DND-41 (cell line): Measurements from ENCODE around the gene DIMT1.

Experiments
- ATAC-seq: fragments of 200-7000 bp; cut with Tn5 transposase; 3 replicates; pipeline ENCODE4 v1.9.1; 2021; ENCODE audit warnings: low read depth; ENCODE audit not compliant: insufficient read depth
- DNase-seq: peaks from one replicate; pipeline ENCODE4 v3.0.0-alpha.2; 2020
- H2AFZ ChIP-seq: 2 replicates; pipeline ENCODE4 v1.6.0; 2012; ENCODE audit warnings: low read depth, low read length
- H3K27ac ChIP-seq: 2 replicates; pipeline ENCODE4 v1.5.1; 2012; ENCODE audit warnings: low read length, inconsistent platforms
- H3K27me3 ChIP-seq: fragments of 200-600 bp; sonication (generic); 2 replicates; pipeline ENCODE4 v1.6.0; 2012; ENCODE audit warnings: low read length, mild to moderate bottlenecking, inconsistent platforms; ENCODE audit not compliant: insufficient read depth, poor library complexity
- H3K36me3 ChIP-seq: 2 replicates; pipeline ENCODE4 v1.5.1; 2012; ENCODE audit warnings: low read length, inconsistent platforms; ENCODE audit not compliant: insufficient read depth
- H3K4me1 ChIP-seq: 2 replicates; pipeline ENCODE4 v1.5.1; 2012; ENCODE audit warnings: mild to moderate bottlenecking, low read length; ENCODE audit not compliant: insufficient read depth
- H3K4me2 ChIP-seq: 2 replicates; pipeline ENCODE4 v1.6.0; 2012; ENCODE audit warnings: mild to moderate bottlenecking, moderate library complexity, low read length, inconsistent platforms; ENCODE audit not compliant: insufficient read depth
- H3K4me3 ChIP-seq, 2 experiments: fragments of 200-600 bp in 1 of 2; shearing (Covaris generic) in 1 of 2; 2 replicates each; pipeline ENCODE4 v1.5.1; 2012 to 2016; ENCODE audit warnings: inconsistent platforms in 2 of 2, low read length in 2 of 2, mild to moderate bottlenecking in 2 of 2, low read depth in 1 of 2, moderate library complexity in 1 of 2
- H3K79me2 ChIP-seq: 2 replicates; pipeline ENCODE4 v1.6.0; 2012; ENCODE audit warnings: low read length, inconsistent platforms; ENCODE audit not compliant: insufficient read depth
- H3K9ac ChIP-seq: 2 replicates; pipeline ENCODE4 v1.6.0; 2012; ENCODE audit warnings: low read depth, mild to moderate bottlenecking, inconsistent platforms, low read length, moderate library complexity
- H3K9me3 ChIP-seq: 2 replicates; pipeline ENCODE4 v1.5.1; 2012; ENCODE audit warnings: low read length, moderate library complexity, mild to moderate bottlenecking, inconsistent platforms; ENCODE audit not compliant: insufficient read depth, severe bottlenecking
- H4K20me1 ChIP-seq: 2 replicates; pipeline ENCODE4 v1.6.0; 2012; ENCODE audit warnings: low read length; ENCODE audit not compliant: insufficient read depth
- CTCF ChIP-seq: IDR thresholded peaks from 2 replicates; pipeline ENCODE4 v1.5.1; 2012; ENCODE audit warnings: borderline replicate concordance, low read length, moderate library complexity, mild to moderate bottlenecking; ENCODE audit not compliant: poor library complexity, severe bottlenecking; ENCODE audit errors: extremely low read depth
- EZH2 ChIP-seq: IDR thresholded peaks from 3 replicates; pipeline ENCODE4 v1.6.1; 2012; ENCODE audit warnings: borderline replicate concordance, low read depth, mild to moderate bottlenecking, moderate library complexity, low read length, inconsistent platforms; ENCODE audit not compliant: severe bottlenecking

Gene DIMT1

DNA sequence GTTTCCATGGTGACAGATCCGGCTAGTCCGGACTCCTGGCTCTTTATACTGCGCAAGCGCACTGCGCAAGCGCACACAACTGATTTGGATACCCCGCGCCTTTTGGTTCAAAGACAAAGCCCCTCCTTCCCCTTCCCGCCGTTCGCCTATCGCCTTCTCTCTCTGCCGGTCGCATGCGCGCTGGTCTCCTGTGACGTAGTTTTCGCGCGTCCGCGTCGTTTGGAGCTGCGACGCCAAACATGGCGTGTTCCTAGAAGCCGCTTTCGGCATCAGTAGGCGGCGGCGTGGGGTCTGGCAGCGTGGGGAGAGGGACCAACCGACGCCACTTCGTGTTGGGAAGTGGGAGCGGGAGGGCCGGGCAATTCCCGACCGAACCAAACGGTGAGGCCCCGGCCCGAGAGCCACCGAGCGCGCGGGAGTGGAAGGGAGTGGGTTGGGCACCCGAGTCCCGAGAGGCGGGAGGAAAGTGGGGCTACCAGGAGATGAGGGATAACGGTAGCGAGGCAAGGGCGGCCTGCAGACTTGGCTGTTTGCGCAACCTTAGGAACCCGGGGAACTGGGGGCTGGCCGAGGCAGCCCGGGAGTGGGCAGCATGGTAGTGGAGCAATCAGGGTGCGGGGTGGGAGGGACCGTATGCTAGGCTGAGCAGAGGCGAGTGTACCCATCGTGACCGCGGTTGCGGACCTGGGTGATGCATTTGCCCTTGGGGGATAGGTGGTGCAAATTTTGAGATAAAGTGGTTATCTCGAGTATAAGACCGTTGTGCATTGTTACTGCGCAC, 9.0 kb upstream of the DIMT1 start, which contains the start of gene IPO11:
TSS of gene IPO11 (plus strand) at position 215 of the 781 bp plus-strand sequence. CDS start 24,517 bp downstream, outside the sequence.
- Histone ChIP-seq H3K9me3 (no peaks in the 10 kb centered on the region), H4K20me1 (peaks cover 9% of the 10 kb centered on the region; the same call in 1 of the 2 replicates), H2AFZ (peak within 1 kb of the TSS; percentile 95), H3K4me3 (peak within 1 kb of the TSS; percentile 91 to 97), H3K4me1 (peaks cover 31% of the 10 kb centered on the region), H3K9ac (peak within 1 kb of the TSS; percentile 82), H3K36me3 (peaks cover 7% of the 10 kb centered on the region), H3K27me3 (no peaks in the 10 kb centered on the region), H3K27ac (peak within 1 kb of the TSS; percentile 81), H3K4me2 (peak within 1 kb of the TSS; percentile 91), H3K79me2 (peaks cover 52% of the 10 kb centered on the region)
- TF ChIP-seq EZH2 (no peak), CTCF (no peak)
- ATAC-seq = peak; percentile 92
- peak; percentile 98 for DNase-seq

- H3K9ac ChIP-seq = no peak overlapping the region
- ATAC-seq (no peak), DNase-seq (no peak)
- no peak overlapping the region for H3K4me3 ChIP-seq
- H3K27ac ChIP-seq = no peak overlapping the region
- no peaks in the 10 kb centered on the region for H3K27me3 ChIP-seq
- peaks cover 79% of the 10 kb centered on the region for H3K36me3 ChIP-seq
- H2AFZ ChIP-seq = no peak overlapping the region
- no peaks in the 10 kb centered on the region for H3K9me3 ChIP-seq
- H3K79me2 ChIP-seq = peaks cover under 1% of the 10 kb centered on the region; the same call in 1 of the 2 replicates
- H3K4me2 ChIP-seq = no peak overlapping the region
- no peaks in the 10 kb centered on the region for H4K20me1 ChIP-seq
- TF ChIP-seq CTCF = no peak
- TF ChIP-seq EZH2 = no peak
- H3K4me1 ChIP-seq = no peaks in the 10 kb centered on the region
Measured at GRCh38 chr5:62395210-62395950, 8.3 kb downstream of the DIMT1 start.

GRCh38 chr5:62386824-62387223, 16.9 kb downstream of the DIMT1 start:
- H3K4me2 ChIP-seq = no peak overlapping the region
- no peak overlapping the region for H3K9ac ChIP-seq
- no peaks in the 10 kb centered on the region for H3K27me3 ChIP-seq
- H3K79me2 ChIP-seq = peaks cover 4% of the 10 kb centered on the region; the same call in 1 of the 2 replicates
- no peak overlapping the region for H2AFZ ChIP-seq
- H4K20me1 ChIP-seq = peaks cover 6% of the 10 kb centered on the region; the same call in 1 of the 2 replicates
- TF ChIP-seq EZH2 (no peak), CTCF (no peak)
- ATAC-seq (no peak), DNase-seq (no peak)
- H3K27ac ChIP-seq = no peak overlapping the region
- no peaks in the 10 kb centered on the region for H3K9me3 ChIP-seq
- H3K4me3 ChIP-seq = no peak overlapping the region
- no peaks in the 10 kb centered on the region for H3K4me1 ChIP-seq
- H3K36me3 ChIP-seq = peaks cover 94% of the 10 kb centered on the region
